SK-MEL-5 (cell line): ENCODE results near the gene RAC3. TPM values are rescaled to one million over a fixed set of nuclear protein-coding genes. Genes with fewer than 3 reads are reported as not detected.

Experiments
- DNase-seq: peaks from one replicate; pipeline ENCODE4 v3.0.0-alpha.2; 2016; ENCODE audit warnings: low read depth, low spot score
- in situ Hi-C: cut with HindIII; loops from 2 replicates; pipeline ENCODE4 v1.10.0; 2016; ENCODE audit warnings: low sequenced_read_pairs, high pct_unique_total_duplicates, low pct_unique_long_range_greater_than_20kb
- total RNA-seq: library from RNA; depleted of rRNA; stranded (reverse); fragments of >200 nt; shearing (Covaris generic); gene quantifications from 2 replicates; pipeline ENCODE4 v1.2.3, GENCODE V29; 2014

Gene RAC3
- total RNA-seq, 1 experiment from 2014 or later: 38.0 TPM

GRCh38 chr17:82056729-82057621, 25.5 kb downstream of the RAC3 start:
- in situ Hi-C loops: loop anchor here (10.0 kb wide), 1 partner anchor 148 kb away; no protein-coding TSS in a partner anchor
- DNase-seq: no peak

GRCh38 chr17:82058230-82058854, 26.9 kb downstream of the RAC3 start:
- in situ Hi-C loops: loop anchor here (10.0 kb wide), 1 partner anchor 146 kb away; no protein-coding TSS in a partner anchor
- DNase-seq: no peak

DNA sequence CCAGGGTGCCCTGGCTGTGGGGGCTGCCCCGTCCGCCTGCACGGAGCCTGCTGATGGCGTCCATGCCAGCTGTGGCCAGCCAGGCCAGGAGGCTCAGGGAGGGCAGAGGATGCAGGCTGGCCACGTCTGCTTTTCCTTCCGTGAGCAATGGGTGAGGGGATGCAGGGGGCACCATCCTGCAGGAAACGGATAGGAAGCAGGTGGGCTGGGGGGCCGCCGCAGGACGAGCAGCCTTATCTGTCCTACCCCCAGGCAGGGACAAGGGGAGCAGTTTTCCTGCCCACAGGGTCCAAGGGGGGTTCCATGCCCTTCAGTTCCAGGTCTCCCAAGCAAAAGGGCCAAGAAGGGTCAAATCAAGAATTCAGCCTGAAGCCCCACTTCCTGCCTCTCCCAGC, 27.4 kb downstream of the RAC3 start:
- DNase-seq: no peak
- in situ Hi-C loops: loop anchor here (10.0 kb wide), 1 partner anchor 146 kb away; no protein-coding TSS in a partner anchor

DNA sequence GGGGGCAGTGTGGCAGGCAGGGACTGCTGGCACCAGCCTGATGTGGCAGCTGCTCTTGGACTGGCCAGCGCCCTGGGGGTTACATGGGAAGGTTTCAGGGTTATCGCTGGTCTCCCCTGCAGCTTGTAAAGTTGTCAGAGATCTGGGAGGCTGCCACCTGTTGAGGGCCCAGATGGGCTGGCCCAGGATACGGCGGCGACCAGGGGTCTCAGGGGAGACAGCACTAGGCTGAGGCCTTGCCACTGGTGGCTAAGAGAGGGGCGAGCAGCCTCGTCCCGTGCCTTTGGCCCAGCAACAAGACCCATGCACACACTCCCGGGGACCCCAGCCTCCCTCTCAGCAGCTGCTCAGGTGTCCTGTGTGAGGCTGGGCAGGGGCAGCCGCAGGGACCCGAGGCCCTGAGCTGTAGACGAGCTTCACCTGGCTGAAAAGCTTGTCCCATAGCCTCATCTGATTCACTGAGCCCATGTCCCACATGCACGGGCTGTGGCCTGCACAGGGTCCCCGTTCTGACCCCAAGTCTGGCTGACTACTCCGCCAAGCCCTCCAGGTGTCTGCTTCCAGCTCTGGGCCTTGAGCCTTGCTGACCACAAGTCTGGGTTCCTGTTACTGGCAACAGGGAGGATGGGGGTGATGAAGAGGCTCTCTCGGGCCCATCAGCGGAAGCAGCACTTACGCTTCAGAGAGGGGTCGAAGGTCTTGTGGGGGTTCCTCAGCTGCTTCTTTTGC, 28.0 kb downstream of the RAC3 start:
- in situ Hi-C loops: loop anchor here (10.0 kb wide), 1 partner anchor 145 kb away; no protein-coding TSS in a partner anchor
- no peak for DNase-seq

DNA sequence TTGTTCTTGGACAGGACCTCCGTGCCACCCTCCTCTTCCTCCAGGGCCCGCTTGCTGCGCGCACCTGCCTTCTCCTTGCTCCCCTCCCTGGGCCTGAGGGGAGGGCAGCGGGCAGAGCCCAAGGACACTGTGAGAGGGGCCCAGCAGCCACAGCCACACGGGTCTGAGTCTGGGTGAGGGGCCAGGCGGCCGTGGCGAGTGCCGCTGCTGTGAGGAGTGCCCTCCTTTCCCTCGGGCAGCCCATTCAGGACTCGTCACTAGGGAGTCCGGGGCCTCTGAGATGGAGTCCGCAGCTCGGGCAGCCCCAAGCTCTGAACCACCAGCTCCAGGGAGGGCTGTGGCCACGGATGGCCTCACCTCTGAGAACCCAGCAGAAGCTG, 28.5 kb downstream of the RAC3 start:
- in situ Hi-C loops: no loop called here
- DNase-seq: no peak

DNA sequence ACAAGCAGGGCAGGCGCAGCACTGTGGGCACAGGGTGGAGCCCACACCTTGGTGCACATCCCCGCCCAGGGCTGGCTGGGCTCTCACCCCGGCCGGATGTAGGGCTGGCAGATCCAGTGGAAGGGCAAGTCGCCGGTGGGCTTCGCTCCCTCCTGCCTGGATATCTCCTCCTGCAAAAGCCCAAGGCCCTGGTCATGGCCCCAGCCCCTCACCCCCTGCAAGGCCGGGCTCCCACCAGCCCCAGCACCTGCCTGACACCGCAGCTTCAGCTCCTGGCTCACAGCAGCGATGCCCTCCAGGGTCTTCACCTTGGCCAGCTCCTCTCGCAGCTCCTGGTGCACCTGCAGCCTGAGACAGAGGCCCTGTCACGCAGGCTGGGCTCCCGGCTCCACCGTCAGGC, 29.1 kb downstream of the RAC3 start:
- no peak for DNase-seq
- in situ Hi-C loops: no loop called here

DNA sequence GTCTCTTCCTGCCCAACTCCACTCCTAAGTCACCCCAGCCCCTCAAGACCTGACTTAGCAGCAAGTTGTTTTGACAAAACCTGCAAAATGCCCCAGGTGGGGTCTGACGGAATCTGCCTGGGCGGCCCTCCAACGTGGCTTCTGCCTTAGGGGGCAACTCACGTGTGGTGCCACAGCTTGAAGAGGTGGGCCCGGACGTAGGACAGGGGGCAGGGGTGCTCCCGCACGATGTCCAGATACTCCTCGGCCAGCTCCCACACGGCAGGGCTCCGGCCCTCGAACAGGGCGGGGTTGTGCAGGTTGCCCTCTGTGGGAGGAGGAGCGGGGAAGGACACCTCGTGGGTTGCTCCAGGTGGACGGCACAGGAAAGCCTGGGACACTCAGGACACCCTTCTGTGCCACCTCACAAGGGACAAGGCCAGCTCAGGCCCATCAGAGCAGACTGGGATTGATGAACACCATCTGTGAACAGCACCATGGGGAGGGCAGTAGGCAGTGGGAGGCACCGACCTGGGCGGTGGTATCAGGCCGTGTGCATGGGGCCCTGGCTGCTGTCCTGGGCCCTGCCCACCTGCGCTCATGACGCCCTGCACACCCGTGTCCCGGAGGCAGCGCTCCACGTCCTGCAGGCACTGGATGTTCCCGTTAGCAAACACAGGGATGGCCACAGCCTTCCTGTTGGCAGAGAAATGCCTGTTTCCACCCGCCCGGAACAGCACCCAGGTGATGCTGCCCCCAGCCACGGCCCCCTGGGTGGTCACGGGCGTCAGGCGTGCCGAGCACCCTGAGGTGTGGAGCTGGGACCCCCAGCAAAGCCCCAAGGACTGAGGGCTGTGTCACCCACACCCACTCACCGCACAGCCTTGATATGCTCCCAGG, 29.8 kb downstream of the RAC3 start:
- DNase-seq: no peak
- in situ Hi-C loops: no loop called here

DNA sequence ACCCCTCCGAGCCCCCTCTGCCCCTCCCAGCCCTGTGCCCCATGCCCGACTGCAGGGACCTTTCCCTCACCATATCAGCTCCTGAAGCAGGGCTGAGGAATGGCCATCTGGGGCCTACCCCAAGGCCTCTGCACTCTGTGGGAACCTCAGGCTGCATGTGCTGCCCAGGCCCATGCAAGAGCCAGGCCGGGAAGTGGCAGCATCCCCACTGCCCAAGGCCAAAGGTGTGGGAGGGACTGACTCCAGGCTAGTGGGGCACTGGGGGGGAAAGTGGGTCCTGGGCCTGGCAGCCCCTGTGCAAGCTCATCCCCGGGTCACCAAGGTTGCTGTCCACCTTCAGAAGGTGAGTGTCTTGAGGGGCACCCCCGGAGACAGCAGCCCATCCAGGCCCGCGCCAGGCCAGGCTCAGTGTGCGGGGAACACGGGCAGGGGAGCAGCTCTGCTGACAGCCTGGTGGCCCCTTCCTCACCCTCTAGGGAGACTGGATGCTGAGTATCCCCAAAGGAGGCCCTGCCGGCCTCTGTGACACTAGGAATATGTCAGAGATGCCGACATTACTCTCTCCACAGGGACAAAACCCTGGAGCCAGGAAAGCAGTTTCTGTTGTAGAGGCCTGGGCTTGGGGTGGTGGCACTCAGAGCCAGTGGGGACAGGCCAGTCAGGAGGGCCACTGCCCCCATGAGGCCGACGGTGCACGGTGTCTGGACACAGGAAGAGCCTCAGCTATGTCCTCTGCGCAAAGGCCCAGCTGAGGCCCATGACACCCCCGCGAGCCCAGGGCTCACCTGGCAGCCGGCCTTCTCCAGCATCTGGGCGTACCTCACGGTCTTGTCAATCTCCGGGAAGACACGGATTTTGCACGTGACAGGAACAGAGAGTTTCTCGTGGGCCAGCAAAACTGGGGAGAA, 30.9 kb downstream of the RAC3 start:
- in situ Hi-C loops: no loop called here
- no peak for DNase-seq

DNA sequence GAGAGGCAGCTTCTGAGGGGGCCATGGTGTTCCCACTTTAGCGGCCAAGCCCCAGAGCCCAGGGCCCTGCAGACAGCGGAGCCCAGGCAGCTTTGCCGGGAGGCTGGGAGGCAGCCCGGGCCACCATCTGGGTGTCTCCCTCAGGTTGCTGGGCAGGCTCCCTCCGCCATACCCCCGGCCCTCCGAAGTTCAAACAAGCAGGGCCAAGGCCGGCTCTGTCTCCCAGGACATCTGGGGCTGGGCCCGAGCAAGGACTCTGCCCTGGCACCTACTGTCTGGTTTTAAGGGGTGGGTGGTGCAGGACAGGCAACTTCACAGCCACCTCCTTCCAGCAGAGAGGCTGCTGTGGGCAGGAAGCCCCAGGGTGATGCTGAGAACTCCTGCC, 31.5 kb downstream of the RAC3 start:
- in situ Hi-C loops: no loop called here
- no peak for DNase-seq

- in situ Hi-C loops: no loop called here
Observed at GRCh38 chr17:82063424-82064415, 32.2 kb downstream of the RAC3 start.

DNA sequence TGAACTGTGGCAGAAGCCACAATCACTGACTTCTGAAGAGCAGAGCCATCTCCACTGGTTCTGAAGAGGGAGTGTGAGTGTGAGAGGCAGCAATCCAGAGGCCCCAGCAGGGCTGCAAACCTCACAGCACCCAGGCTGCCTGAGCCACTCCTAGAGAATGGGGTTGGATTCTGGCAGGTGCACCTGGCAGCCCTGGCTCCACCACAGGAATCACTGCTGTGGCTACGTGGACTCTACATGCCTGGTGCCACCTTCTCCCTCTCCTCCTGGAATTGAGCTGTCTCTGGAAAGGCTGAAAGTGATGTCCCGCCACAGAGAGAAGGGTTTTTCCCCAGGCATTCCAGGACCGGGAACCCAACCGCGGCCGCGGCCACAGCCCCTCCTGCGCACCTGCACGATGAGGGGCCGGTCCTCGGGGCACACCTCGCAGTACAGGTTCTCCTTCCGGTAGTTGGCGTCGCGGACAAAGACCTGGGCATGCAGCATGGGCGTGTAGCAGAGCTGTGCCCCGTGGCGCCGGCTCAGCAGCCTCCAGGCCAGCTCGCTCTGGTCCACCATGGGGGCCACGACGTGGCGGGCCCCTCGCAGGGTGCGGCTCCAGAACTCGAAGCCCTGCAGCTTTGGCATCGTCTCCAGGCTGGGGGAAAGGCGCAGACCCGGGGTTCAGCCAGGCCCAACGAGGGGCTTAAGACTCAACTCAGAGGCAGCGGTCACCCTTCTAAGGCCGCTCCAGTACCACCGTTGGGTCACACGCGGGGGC, 33.1 kb downstream of the RAC3 start:
- in situ Hi-C loops: no loop called here
- DNase-seq: no peak

More at GRCh38 chr17:82063424-82064415, 32.2 kb downstream of the RAC3 start:
- no peak for DNase-seq

DNA sequence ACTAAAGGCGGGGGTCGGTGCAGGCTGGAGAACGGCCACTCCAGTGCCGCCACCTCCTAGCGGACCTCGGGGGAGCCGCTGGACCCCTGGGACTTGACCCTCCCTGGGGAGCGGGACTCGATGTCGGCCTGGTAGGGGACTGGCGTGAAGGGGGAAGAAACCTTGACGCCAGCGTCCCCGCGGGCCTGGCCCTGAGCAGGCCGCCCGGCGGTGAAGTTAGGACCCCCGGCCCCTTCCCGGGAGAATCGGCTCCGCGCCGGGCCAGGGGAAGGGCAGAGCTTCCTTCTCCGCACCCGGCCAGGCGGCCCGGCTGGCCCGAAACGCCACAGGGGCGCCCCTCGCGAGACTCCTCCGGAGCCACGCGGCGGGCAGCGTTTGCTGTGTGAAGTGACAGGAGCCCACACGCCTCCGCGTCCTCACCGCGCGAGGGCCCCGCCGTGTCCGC, 33.7 kb downstream of the RAC3 start:
- no peak for DNase-seq
- in situ Hi-C loops: no loop called here

- in situ Hi-C loops: no loop called here
- DNase-seq: peak; percentile 61
Observed at GRCh38 chr17:82065638-82066303, 34.3 kb downstream of the RAC3 start, which contains the start of gene DUS1L. DUS1L (minus strand) TSS chr17:82065804; CDS start chr17:82065059, 745 bp downstream.

DNA sequence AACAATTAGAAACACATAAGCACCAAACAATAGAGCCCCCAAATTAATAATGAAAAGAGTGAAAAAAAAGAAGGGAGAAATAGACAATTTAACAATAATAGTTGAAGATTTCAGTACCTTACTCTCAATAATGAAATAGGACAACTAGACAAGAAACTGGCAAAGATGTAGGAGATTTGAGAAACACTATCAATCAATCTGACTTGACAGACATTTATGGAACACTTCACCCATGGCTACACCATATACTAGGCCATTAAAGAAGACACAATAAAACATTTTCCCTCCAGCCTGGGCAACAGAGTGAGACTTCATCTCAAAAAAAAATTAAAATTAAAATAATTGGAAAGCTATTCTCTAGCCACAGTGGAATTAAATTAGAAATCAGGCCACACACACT, 39.1 kb downstream of the RAC3 start:
- no peak for DNase-seq
- in situ Hi-C loops: no loop called here
